ENCODE measurements around the gene AFAP1L2.

The AFAP1L2 gene

DNA sequence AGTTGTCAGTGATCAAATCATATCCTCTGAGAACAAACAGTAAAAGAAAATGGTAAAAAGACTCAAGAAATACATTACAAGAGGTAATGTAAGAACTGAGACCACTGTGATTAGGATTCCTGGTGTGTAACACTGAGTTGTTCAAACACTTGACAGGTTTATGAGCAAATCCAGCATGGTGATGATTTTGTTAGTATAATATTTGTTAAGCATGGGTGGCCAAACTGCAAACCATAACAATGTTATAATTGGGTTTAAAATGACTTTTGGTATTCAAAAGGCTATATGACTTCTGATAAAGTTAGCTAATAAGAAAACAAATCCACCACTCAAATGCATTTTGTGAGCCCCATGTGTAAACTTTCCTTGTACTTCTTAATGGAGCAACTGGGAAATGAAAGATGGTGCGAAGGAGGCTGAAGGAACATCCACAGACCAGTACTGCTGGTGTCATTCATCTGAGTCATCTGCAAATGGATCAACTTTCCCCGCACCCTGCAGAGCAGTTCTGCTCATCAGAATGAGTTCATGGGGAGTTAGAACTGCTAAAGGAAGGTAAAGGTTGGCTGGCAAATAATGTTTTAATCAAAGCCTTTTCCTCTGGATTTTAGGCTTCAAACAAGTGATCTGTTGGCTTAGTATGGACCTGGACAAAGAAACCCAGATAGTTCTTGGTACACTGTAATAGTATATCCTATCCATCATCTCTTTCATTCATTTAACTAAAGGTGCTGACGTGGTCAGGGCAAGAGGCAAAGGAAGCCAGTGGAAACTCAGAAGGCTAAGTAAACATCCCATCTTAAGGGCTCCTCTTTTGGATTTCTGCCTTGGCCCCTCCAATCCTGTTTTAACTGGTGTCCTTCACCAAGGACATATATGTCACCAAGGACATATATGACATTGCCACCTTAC lies 45.0 kb downstream of the AFAP1L2 start:
- Histone ChIP-seq H3K79me2 (ENCODE audit: low read length) (no peaks in the 10 kb centered on the region), H3K36me3 (replicated peaks; ENCODE audit: insufficient read depth, low read length) (no peaks in the 10 kb centered on the region), H3K9me3 (replicated peaks; ENCODE audit: insufficient read depth, low read length) (no peaks in the 10 kb centered on the region), H3K4me1 (ENCODE audit: low read length) (no peaks in the 10 kb centered on the region), H3K27ac (ENCODE audit: low read length) (no peak overlapping the region), H3K27me3 (replicated peaks; ENCODE audit: insufficient read depth, low read length) (no peaks in the 10 kb centered on the region), H3K9ac (ENCODE audit: low read length) (no peak overlapping the region), H3K4me3 (ENCODE audit: low read length) (no peak overlapping the region), H3F3A (ENCODE audit: insufficient read depth, low read length) (no peaks in the 10 kb centered on the region), H3K4me2 (ENCODE audit: low read depth, low read length) (no peak overlapping the region), H3K9me2 (replicated peaks; ENCODE audit: insufficient read depth, low read length) (no peaks in the 10 kb centered on the region), H4K20me1 (ENCODE audit: insufficient read depth, low read length) (no peaks in the 10 kb centered on the region), H2AFZ (ENCODE audit: low read length) (no peak overlapping the region)
- DNase-seq: no peak
- no peak for TF ChIP-seq EZH2 (optimal IDR thresholded peaks at IDR 0.05; ENCODE audit: low read depth, low read length)
- no peak for TF ChIP-seq EZH2phosphoT487 (IDR thresholded peaks at IDR 0.05; ENCODE audit: low read length)
- TF ChIP-seq CTCF (IDR thresholded peaks at IDR 0.05; ENCODE audit: low read length): no peak

DNA sequence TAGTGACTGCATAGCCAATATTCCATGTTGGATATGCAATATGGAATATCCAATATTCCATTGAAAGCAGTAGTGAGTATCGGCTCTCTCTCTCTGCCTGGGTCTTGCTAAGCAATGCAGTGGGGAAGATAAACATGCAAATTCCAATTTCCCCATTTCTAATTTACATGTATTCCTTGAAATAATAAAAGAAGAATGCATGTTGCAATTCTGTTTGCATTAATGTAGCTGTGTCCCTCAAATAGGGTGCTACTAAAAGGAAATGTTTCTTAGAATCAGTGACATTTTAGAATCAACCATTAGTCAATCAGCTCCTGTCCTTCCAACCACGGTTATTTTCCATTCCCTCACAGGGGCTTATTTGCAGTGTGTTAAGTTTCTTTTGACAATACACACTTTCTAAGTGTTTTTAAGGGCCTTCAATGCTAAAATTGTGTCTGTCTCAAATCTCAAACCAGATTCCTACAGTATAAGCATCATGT lies 46.7 kb downstream of the AFAP1L2 start:
- H3K79me2 ChIP-seq (ENCODE audit: low read length): no peaks in the 10 kb centered on the region
- no peaks in the 10 kb centered on the region for H4K20me1 ChIP-seq (ENCODE audit: insufficient read depth, low read length)
- no peak overlapping the region for H3K27ac ChIP-seq (ENCODE audit: low read length)
- H3K36me3 ChIP-seq (replicated peaks; ENCODE audit: insufficient read depth, low read length): no peaks in the 10 kb centered on the region
- TF ChIP-seq EZH2phosphoT487 (IDR thresholded peaks at IDR 0.05; ENCODE audit: low read length) (no peak), CTCF (IDR thresholded peaks at IDR 0.05; ENCODE audit: low read length) (no peak), EZH2 (optimal IDR thresholded peaks at IDR 0.05; ENCODE audit: low read depth, low read length) (no peak)
- H3F3A ChIP-seq (ENCODE audit: insufficient read depth, low read length): no peaks in the 10 kb centered on the region
- no peak overlapping the region for H3K4me2 ChIP-seq (ENCODE audit: low read depth, low read length)
- H3K9ac ChIP-seq (ENCODE audit: low read length): no peak overlapping the region
- H3K4me1 ChIP-seq (ENCODE audit: low read length): no peaks in the 10 kb centered on the region
- H3K9me2 ChIP-seq (replicated peaks; ENCODE audit: insufficient read depth, low read length): no peaks in the 10 kb centered on the region
- no peak for DNase-seq
- H3K9me3 ChIP-seq (replicated peaks; ENCODE audit: insufficient read depth, low read length): no peaks in the 10 kb centered on the region
- H3K4me3 ChIP-seq (ENCODE audit: low read length): no peak overlapping the region
- no peaks in the 10 kb centered on the region for H3K27me3 ChIP-seq (replicated peaks; ENCODE audit: insufficient read depth, low read length)
- H2AFZ ChIP-seq (ENCODE audit: low read length): no peak overlapping the region

GRCh38 chr10:114356751-114357514 lies 47.4 kb downstream of the AFAP1L2 start:
- Histone ChIP-seq H3K79me2 (ENCODE audit: low read length) (no peaks in the 10 kb centered on the region), H3K9ac (ENCODE audit: low read length) (no peak overlapping the region), H3K9me2 (replicated peaks; ENCODE audit: insufficient read depth, low read length) (no peaks in the 10 kb centered on the region), H3K4me1 (ENCODE audit: low read length) (no peaks in the 10 kb centered on the region), H3K27ac (ENCODE audit: low read length) (no peak overlapping the region), H3K36me3 (replicated peaks; ENCODE audit: insufficient read depth, low read length) (no peaks in the 10 kb centered on the region), H4K20me1 (ENCODE audit: insufficient read depth, low read length) (no peaks in the 10 kb centered on the region), H3K9me3 (replicated peaks; ENCODE audit: insufficient read depth, low read length) (no peaks in the 10 kb centered on the region), H2AFZ (ENCODE audit: low read length) (no peak overlapping the region), H3F3A (ENCODE audit: insufficient read depth, low read length) (no peaks in the 10 kb centered on the region), H3K27me3 (replicated peaks; ENCODE audit: insufficient read depth, low read length) (no peaks in the 10 kb centered on the region), H3K4me3 (ENCODE audit: low read length) (no peak overlapping the region), H3K4me2 (ENCODE audit: low read depth, low read length) (no peak overlapping the region)
- no peak for DNase-seq
- TF ChIP-seq EZH2 (optimal IDR thresholded peaks at IDR 0.05; ENCODE audit: low read depth, low read length) (no peak), EZH2phosphoT487 (IDR thresholded peaks at IDR 0.05; ENCODE audit: low read length) (no peak), CTCF (IDR thresholded peaks at IDR 0.05; ENCODE audit: low read length) (no peak)
